ENCODE results near the gene KDM1A. TPM values are rescaled to one million over a fixed set of nuclear protein-coding genes. Genes with fewer than 3 reads are reported as not detected.

Gene KDM1A
- total and polyA plus RNA-seq, 2 donors: 34.8 to 118 TPM

- H3K36me3 ChIP-seq (ENCODE audit: control insufficient read depth in 2 of 2, insufficient read depth in 2 of 2, low read length in 1 of 2): peaks cover 2 to 6% of the 10 kb centered on the region in 2 donors
- no peak overlapping the region for H3K4me3 ChIP-seq (ENCODE audit: low read length in 2 of 2)
- H3K9me3 ChIP-seq (ENCODE audit: control insufficient read depth in 2 of 2, insufficient read depth in 1 of 2, low read length in 1 of 2): no peaks in the 10 kb centered on the region
- 96% methylated on average over 2 of the region's 2 CpGs for WGBS
- no peak for DNase-seq (ENCODE audit: low read depth in 6 of 9, low spot score in 9 of 9)
- peaks cover 0 to 6% of the 10 kb centered on the region in 2 donors for H3K4me1 ChIP-seq (ENCODE audit: control insufficient read depth in 2 of 2, insufficient read depth in 2 of 2, low read length in 2 of 2)
- H3K27me3 ChIP-seq (ENCODE audit: control insufficient read depth in 2 of 2, insufficient read depth in 1 of 2, low read length in 1 of 2): no peaks in the 10 kb centered on the region
- no peak overlapping the region for H3K27ac ChIP-seq (ENCODE audit: low read depth in 1 of 2, low read length in 1 of 2)
Measured at GRCh38 chr1:23101887-23102286, 82.6 kb downstream of the KDM1A start.

GRCh38 chr1:23102289-23102688 lies 83.0 kb downstream of the KDM1A start:
- no peak for DNase-seq (ENCODE audit: low read depth in 6 of 9, low spot score in 9 of 9)
- Histone ChIP-seq H3K4me3 (ENCODE audit: low read length in 2 of 2) (no peak overlapping the region), H3K4me1 (ENCODE audit: control insufficient read depth in 2 of 2, insufficient read depth in 2 of 2, low read length in 2 of 2) (peaks cover 0 to 6% of the 10 kb centered on the region in 2 donors), H3K27ac (ENCODE audit: low read depth in 1 of 2, low read length in 1 of 2) (no peak overlapping the region), H3K36me3 (ENCODE audit: control insufficient read depth in 2 of 2, insufficient read depth in 2 of 2, low read length in 1 of 2) (peaks cover 3 to 7% of the 10 kb centered on the region in 2 donors), H3K9me3 (ENCODE audit: control insufficient read depth in 2 of 2, insufficient read depth in 1 of 2, low read length in 1 of 2) (no peaks in the 10 kb centered on the region), H3K27me3 (ENCODE audit: control insufficient read depth in 2 of 2, insufficient read depth in 1 of 2, low read length in 1 of 2) (no peaks in the 10 kb centered on the region)
- 69% methylated on average over 1 of the region's 1 CpG for WGBS

- Histone ChIP-seq H3K27ac (ENCODE audit: low read depth in 1 of 2, low read length in 1 of 2) (peak overlapping the region in 1 of 2 donors; percentile 3), H3K4me3 (ENCODE audit: low read length in 2 of 2) (no peak overlapping the region), H3K4me1 (ENCODE audit: control insufficient read depth in 2 of 2, insufficient read depth in 2 of 2, low read length in 2 of 2) (peaks cover 0 to 6% of the 10 kb centered on the region in 2 donors), H3K36me3 (ENCODE audit: control insufficient read depth in 2 of 2, insufficient read depth in 2 of 2, low read length in 1 of 2) (peaks cover 7 to 11% of the 10 kb centered on the region in 2 donors), H3K9me3 (ENCODE audit: control insufficient read depth in 2 of 2, insufficient read depth in 1 of 2, low read length in 1 of 2) (no peaks in the 10 kb centered on the region), H3K27me3 (ENCODE audit: control insufficient read depth in 2 of 2, insufficient read depth in 1 of 2, low read length in 1 of 2) (no peaks in the 10 kb centered on the region)
- peak in 3 of 9 donors; percentile 11 to 53 (median 31) for DNase-seq (ENCODE audit: low read depth in 6 of 9, low spot score in 9 of 9)
- WGBS: 77% methylated on average over 10 of the region's 10 CpGs
Measured at GRCh38 chr1:23103001-23103889, 84.0 kb downstream of the KDM1A start.

DNA sequence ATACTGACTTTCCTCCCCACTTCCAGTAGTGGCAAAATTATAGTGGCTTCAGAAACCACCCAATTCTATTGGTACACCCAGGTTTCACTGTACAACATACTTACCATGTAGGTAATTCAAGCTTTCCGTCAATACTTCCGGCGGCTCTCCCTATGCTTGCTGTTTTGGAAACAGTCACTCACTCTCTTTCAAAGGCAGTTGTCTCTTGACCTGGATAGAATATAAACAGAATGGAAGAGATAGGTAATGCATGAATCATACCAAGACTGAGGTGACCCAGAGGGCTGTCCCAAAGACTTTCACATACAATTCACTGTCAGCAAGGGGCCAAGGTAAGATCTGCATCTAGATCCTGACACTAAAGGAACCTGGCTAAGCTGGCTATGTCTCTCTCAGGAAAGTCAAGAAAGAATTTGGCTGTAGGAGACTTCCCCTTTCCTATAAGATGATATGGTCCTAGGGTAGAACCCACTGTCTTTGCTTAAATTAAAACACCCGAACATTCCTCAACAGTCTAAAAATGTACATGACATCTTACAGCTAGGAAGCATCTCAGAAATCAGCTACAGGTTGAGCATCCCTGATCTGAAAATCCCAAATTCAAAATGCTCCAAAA lies 89.8 kb downstream of the KDM1A start:
- H3K4me3 ChIP-seq (ENCODE audit: low read length in 2 of 2): no peak overlapping the region
- no peaks in the 10 kb centered on the region for H3K9me3 ChIP-seq (ENCODE audit: control insufficient read depth in 2 of 2, insufficient read depth in 1 of 2, low read length in 1 of 2)
- H3K4me1 ChIP-seq (ENCODE audit: control insufficient read depth in 2 of 2, insufficient read depth in 2 of 2, low read length in 2 of 2): peaks cover 13 to 24% of the 10 kb centered on the region in 2 donors
- peaks cover 14 to 18% of the 10 kb centered on the region in 2 donors for H3K36me3 ChIP-seq (ENCODE audit: control insufficient read depth in 2 of 2, insufficient read depth in 2 of 2, low read length in 1 of 2)
- no peak for DNase-seq (ENCODE audit: low read depth in 6 of 9, low spot score in 9 of 9)
- H3K27me3 ChIP-seq (ENCODE audit: control insufficient read depth in 2 of 2, insufficient read depth in 1 of 2, low read length in 1 of 2): no peaks in the 10 kb centered on the region
- WGBS: 95% methylated on average over 4 of the region's 4 CpGs
- H3K27ac ChIP-seq (ENCODE audit: low read depth in 1 of 2, low read length in 1 of 2): no peak overlapping the region

DNA sequence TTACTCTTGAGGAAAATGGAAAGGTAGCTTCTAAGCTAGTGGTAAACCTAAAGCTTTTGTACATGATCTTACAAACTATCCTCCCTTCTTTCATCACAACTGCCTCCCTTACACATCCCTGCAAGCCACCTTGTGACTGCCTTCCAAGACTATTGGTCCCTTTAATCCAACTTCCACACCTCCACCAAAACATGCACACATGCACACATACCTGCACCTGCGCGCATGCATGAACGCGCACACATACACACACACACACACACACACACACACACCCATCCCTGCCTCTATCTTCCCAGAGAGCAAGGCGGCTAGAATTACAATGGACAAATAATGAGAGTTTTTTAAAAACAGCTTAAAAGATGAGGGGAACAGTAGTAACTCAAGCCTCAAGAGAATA lies 91.1 kb downstream of the KDM1A start:
- Histone ChIP-seq H3K27ac (ENCODE audit: low read depth in 1 of 2, low read length in 1 of 2) (no peak overlapping the region), H3K4me3 (ENCODE audit: low read length in 2 of 2) (no peak overlapping the region), H3K4me1 (ENCODE audit: control insufficient read depth in 2 of 2, insufficient read depth in 2 of 2, low read length in 2 of 2) (peaks cover 13 to 24% of the 10 kb centered on the region in 2 donors), H3K36me3 (ENCODE audit: control insufficient read depth in 2 of 2, insufficient read depth in 2 of 2, low read length in 1 of 2) (peaks cover 14 to 18% of the 10 kb centered on the region in 2 donors), H3K9me3 (ENCODE audit: control insufficient read depth in 2 of 2, insufficient read depth in 1 of 2, low read length in 1 of 2) (no peaks in the 10 kb centered on the region), H3K27me3 (ENCODE audit: control insufficient read depth in 2 of 2, insufficient read depth in 1 of 2, low read length in 1 of 2) (no peaks in the 10 kb centered on the region)
- DNase-seq (ENCODE audit: low read depth in 6 of 9, low spot score in 9 of 9): no peak
- 97% methylated on average over 5 of the region's 5 CpGs for WGBS

GRCh38 chr1:23111600-23112535 lies 92.6 kb downstream of the KDM1A start:
- Histone ChIP-seq H3K4me3 (ENCODE audit: low read length in 2 of 2) (no peak overlapping the region), H3K27ac (ENCODE audit: low read depth in 1 of 2, low read length in 1 of 2) (peak overlapping the region in 1 of 2 donors; percentile 35), H3K36me3 (ENCODE audit: control insufficient read depth in 2 of 2, insufficient read depth in 2 of 2, low read length in 1 of 2) (peaks cover 12 to 13% of the 10 kb centered on the region in 2 donors), H3K27me3 (ENCODE audit: control insufficient read depth in 2 of 2, insufficient read depth in 1 of 2, low read length in 1 of 2) (no peaks in the 10 kb centered on the region), H3K9me3 (ENCODE audit: control insufficient read depth in 2 of 2, insufficient read depth in 1 of 2, low read length in 1 of 2) (no peaks in the 10 kb centered on the region), H3K4me1 (ENCODE audit: control insufficient read depth in 2 of 2, insufficient read depth in 2 of 2, low read length in 2 of 2) (peaks cover 13 to 24% of the 10 kb centered on the region in 2 donors)
- 93% methylated on average over 6 of the region's 6 CpGs for WGBS
- DNase-seq (ENCODE audit: low read depth in 6 of 9, low spot score in 9 of 9): no peak

- Histone ChIP-seq H3K27me3 (ENCODE audit: control insufficient read depth in 2 of 2, insufficient read depth in 1 of 2, low read length in 1 of 2) (no peaks in the 10 kb centered on the region), H3K4me1 (ENCODE audit: control insufficient read depth in 2 of 2, insufficient read depth in 2 of 2, low read length in 2 of 2) (peaks cover 13 to 24% of the 10 kb centered on the region in 2 donors)
- 94% methylated on average over 6 of the region's 6 CpGs for WGBS
Measured at GRCh38 chr1:23114424-23115079, 95.3 kb downstream of the KDM1A start.

GRCh38 chr1:23116216-23116836 lies 97.1 kb downstream of the KDM1A start:
- no peak for DNase-seq (ENCODE audit: low read depth in 6 of 9, low spot score in 9 of 9)
- Histone ChIP-seq H3K4me3 (ENCODE audit: low read length in 2 of 2) (no peak overlapping the region), H3K9me3 (ENCODE audit: control insufficient read depth in 2 of 2, insufficient read depth in 1 of 2, low read length in 1 of 2) (no peaks in the 10 kb centered on the region), H3K27ac (ENCODE audit: low read depth in 1 of 2, low read length in 1 of 2) (no peak overlapping the region), H3K4me1 (ENCODE audit: control insufficient read depth in 2 of 2, insufficient read depth in 2 of 2, low read length in 2 of 2) (peaks cover 2 to 13% of the 10 kb centered on the region in 2 donors), H3K27me3 (ENCODE audit: control insufficient read depth in 2 of 2, insufficient read depth in 1 of 2, low read length in 1 of 2) (no peaks in the 10 kb centered on the region), H3K36me3 (ENCODE audit: control insufficient read depth in 2 of 2, insufficient read depth in 2 of 2, low read length in 1 of 2) (no peaks in the 10 kb centered on the region)
- 98% methylated on average over 6 of the region's 6 CpGs for WGBS

More at GRCh38 chr1:23114424-23115079, 95.3 kb downstream of the KDM1A start:
- Histone ChIP-seq H3K4me3 (ENCODE audit: low read length in 2 of 2) (no peak overlapping the region), H3K27ac (ENCODE audit: low read depth in 1 of 2, low read length in 1 of 2) (peak overlapping the region in 1 of 2 donors; percentile 72), H3K36me3 (ENCODE audit: control insufficient read depth in 2 of 2, insufficient read depth in 2 of 2, low read length in 1 of 2) (no peaks in the 10 kb centered on the region), H3K9me3 (ENCODE audit: control insufficient read depth in 2 of 2, insufficient read depth in 1 of 2, low read length in 1 of 2) (no peaks in the 10 kb centered on the region)
- peak in 1 of 9 donors; percentile 28 for DNase-seq (ENCODE audit: low read depth in 6 of 9, low spot score in 9 of 9)
